SK-N-SH (cell line): Measurements from ENCODE around the gene EIF2D. TPM values are rescaled to one million over a fixed set of nuclear protein-coding genes. Genes with fewer than 3 reads are reported as not detected.
A peak's percentile ranks its signal among the peaks of the same experiment; 100 is the strongest.

ENCODE experiments used
- CTCF ChIA-PET: fragments of 300-600, 350-600 bp; formaldehyde crosslinking; extraction: SDS; loops from one replicate; lab custom pipeline; 2021; lab: Yijun Ruan, JAX
- POLR2A ChIA-PET: fragments of 350-600 bp; sonication (Branson Sonifier 250); formaldehyde crosslinking; extraction: SDS; loops from one replicate; lab custom pipeline; 2020; ENCODE audit warnings: antibody characterized with exemption, inconsistent platforms; lab: Yijun Ruan, JAX
- DNase-seq: peaks from one replicate; pipeline ENCODE4 v3.0.0; 2012
- H2AFZ ChIP-seq: fragments of 200-600 bp; sonication (generic); 2 replicates; pipeline ENCODE4 v1.8.1; 2016; ENCODE audit warnings: antibody characterized with exemption, mild to moderate bottlenecking, low read depth
- H3F3A ChIP-seq: fragments of 200-600 bp; sonication (generic); replicated peaks from 2 replicates; pipeline ENCODE3; 2016; ENCODE audit warnings: antibody characterized with exemption, mild to moderate bottlenecking; ENCODE audit not compliant: insufficient read depth
- H3K27ac ChIP-seq, 2 experiments: fragments of 200-500 bp in 1 of 2; fragments of 200-600 bp in 1 of 2; sonication (Bioruptor generic) in 1 of 2; sonication (generic), shearing (Covaris generic) in 1 of 2; 2 replicates each; pipeline versions ENCODE4 v1.5.1 to v1.6.1; 2014 to 2016; ENCODE audit warnings: low read depth in 2 of 2, inconsistent platforms in 1 of 2, low read length in 1 of 2, mild to moderate bottlenecking in 1 of 2, mixed read lengths in 1 of 2
- H3K27me3 ChIP-seq: fragments of 200-600 bp; sonication (generic), shearing (Covaris generic); 2 replicates; pipeline ENCODE4 v1.6.1; 2016; ENCODE audit warnings: mixed run types; ENCODE audit not compliant: insufficient read depth
- H3K36me3 ChIP-seq, 2 experiments: fragments of 200-500 bp in 1 of 2; fragments of 200-600 bp in 1 of 2; sonication (Bioruptor generic) in 1 of 2; sonication (generic) in 1 of 2; replicated peaks in 1 of 2; 2 replicates each; pipeline versions ENCODE3 to v1.5.1; 2014 to 2016; ENCODE audit warnings: low read length in 1 of 2, mild to moderate bottlenecking in 1 of 2; ENCODE audit not compliant: insufficient read depth in 2 of 2, control insufficient read depth in 1 of 2
- H3K4me1 ChIP-seq, 2 experiments: fragments of 200-500 bp in 1 of 2; fragments of 200-600 bp in 1 of 2; sonication (Bioruptor generic) in 1 of 2; sonication (generic), shearing (Covaris generic) in 1 of 2; 2 replicates each; pipeline versions ENCODE4 v1.5.1 to v1.6.1; 2014 to 2016; ENCODE audit warnings: low read depth in 1 of 2, low read length in 1 of 2, mixed run types in 1 of 2; ENCODE audit not compliant: insufficient read depth in 2 of 2, control insufficient read depth in 1 of 2
- H3K4me2 ChIP-seq: fragments of 200-600 bp; sonication (generic), shearing (Covaris generic); 2 replicates; pipeline ENCODE4 v1.6.1; 2017; ENCODE audit warnings: mixed run types
- H3K4me3 ChIP-seq, 2 experiments: fragments of 200-500 bp in 1 of 2; fragments of 200-600 bp in 1 of 2; sonication (Bioruptor generic) in 1 of 2; sonication (generic), shearing (Covaris generic) in 1 of 2; 2 replicates each; pipeline versions ENCODE4 v1.5.1 to v1.8.1; 2014 to 2016; ENCODE audit warnings: low read depth in 2 of 2, inconsistent platforms in 1 of 2, low read length in 1 of 2, mild to moderate bottlenecking in 1 of 2, mixed read lengths in 1 of 2, moderate library complexity in 1 of 2
- H3K79me2 ChIP-seq: fragments of 200-600 bp; sonication (generic); 2 replicates; pipeline ENCODE4 v1.8.1; 2017; ENCODE audit warnings: mild to moderate bottlenecking; ENCODE audit not compliant: insufficient read depth
- H3K9ac ChIP-seq: fragments of 200-600 bp; sonication (generic); 2 replicates; pipeline ENCODE4 v1.6.1; 2017; ENCODE audit warnings: mixed run types
- H3K9me2 ChIP-seq: fragments of 200-600 bp; sonication (generic); 2 replicates; pipeline ENCODE4 v1.6.1; 2017; ENCODE audit warnings: mixed run types
- H3K9me3 ChIP-seq: fragments of 200-600 bp; sonication (generic); 2 replicates; pipeline ENCODE4 v1.6.1; 2017; ENCODE audit warnings: mixed run types, mild to moderate bottlenecking, moderate library complexity
- H4K20me1 ChIP-seq: fragments of 200-600 bp; sonication (generic); 2 replicates; pipeline ENCODE4 v1.6.1; 2017; ENCODE audit warnings: mild to moderate bottlenecking, mixed run types; ENCODE audit not compliant: insufficient read depth
- EP300 ChIP-seq, 2 experiments: IDR thresholded peaks; 2 replicates each; pipeline versions ENCODE4 v1.4.0 to v1.6.1; 2012; ENCODE audit warnings: borderline replicate concordance in 1 of 2, low read depth in 1 of 2, low read length in 1 of 2
- MAX ChIP-seq: IDR thresholded peaks from 2 replicates; pipeline ENCODE4 v1.4.0; 2012; ENCODE audit warnings: low read depth
- MEF2A ChIP-seq: IDR thresholded peaks from 2 replicates; pipeline ENCODE4 v1.4.0; 2012; ENCODE audit warnings: low read depth, borderline replicate concordance
- MXI1 ChIP-seq: IDR thresholded peaks from 2 replicates; pipeline ENCODE4 v1.6.1; 2012; ENCODE audit warnings: mild to moderate bottlenecking, low read depth, low read length, improper control_type of control experiment
- NRF1 ChIP-seq: IDR thresholded peaks from 2 replicates; pipeline ENCODE4 v1.6.1; 2012; ENCODE audit warnings: low read depth, mild to moderate bottlenecking, low read length
- RCOR1 ChIP-seq: fragments of 150-350 bp; IDR thresholded peaks from 2 replicates; pipeline ENCODE4 v1.6.1; 2017; ENCODE audit warnings: antibody characterized with exemption, low read length
- REST ChIP-seq: IDR thresholded peaks from 2 replicates; pipeline ENCODE4 v1.6.1; 2012; ENCODE audit warnings: mild to moderate bottlenecking, low read depth, low read length, moderate library complexity
- SIN3A ChIP-seq: IDR thresholded peaks from 2 replicates; pipeline ENCODE4 v1.6.1; 2012; ENCODE audit warnings: low read depth, mild to moderate bottlenecking, low read length, moderate library complexity, borderline replicate concordance
- SMC3 ChIP-seq: IDR thresholded peaks from 2 replicates; pipeline ENCODE4 v1.6.1; 2012; ENCODE audit warnings: low read depth, low read length, improper control_type of control experiment
- TEAD4 ChIP-seq: IDR thresholded peaks from 2 replicates; pipeline ENCODE4 v1.4.0; 2012; ENCODE audit warnings: mild to moderate bottlenecking, borderline replicate concordance; ENCODE audit not compliant: insufficient read depth
- USF2 ChIP-seq: fragments of 150-350 bp; IDR thresholded peaks from 2 replicates; pipeline ENCODE4 v1.6.1; 2017; ENCODE audit warnings: antibody characterized with exemption, low read length, low read depth, borderline replicate concordance
- YY1 ChIP-seq: IDR thresholded peaks from 2 replicates; pipeline ENCODE4 v1.4.0; 2012; ENCODE audit warnings: low read depth, mild to moderate bottlenecking
- WGBS: methylation state at CpG from one replicate; pipeline ENCODE4 v1.1.6; 2017; ENCODE audit warnings: low lambda C conversion rate; 5-methylcytosine and 5-hydroxymethylcytosine counted together
- polyA plus RNA-seq, 3 experiments: library from polyadenylated mRNA; depleted of rRNA; stranded (reverse); fragments of >200 nt; gene quantifications; 2 replicates each; pipeline ENCODE4 v1.2.3, GENCODE V29; 2012

EIF2D gene
- polyA plus RNA-seq, 1 of the 3 experiments (the other 2 are of a cell fraction): 59.5 TPM

- POLR2A ChIA-PET: no interaction called here
These were observed 54.4 kb downstream of the EIF2D start for GRCh38 chr1:206557636-206558473.

GRCh38 chr1:206556750-206557635, 55.3 kb downstream of the EIF2D start:
- no peaks in the 10 kb centered on the region for H3K36me3 ChIP-seq
- H3K4me1 ChIP-seq: peaks cover 0 to 10% of the 10 kb centered on the region in 2 experiments; a peak in 2 of 4 replicates
- CTCF ChIA-PET: interaction anchor here (1.0 to 6.8 kb wide), 6 partner anchors 11 to 78 kb away, joined by 4 to 67 read pairs (median 8); partner anchors contain the start of gene EIF2D
- peak overlapping the region; percentile 89 for H2AFZ ChIP-seq
- WGBS: 6% methylated on average over 39 of the region's 67 CpGs
- no peak overlapping the region; the same call in 1 of the 2 replicates for H3K9ac ChIP-seq
- H3K4me3 ChIP-seq: peak overlapping the region; percentile 61 to 69
- no peaks in the 10 kb centered on the region for H3K79me2 ChIP-seq
- H3K4me2 ChIP-seq: peak overlapping the region; percentile 78
- H3F3A ChIP-seq: no peaks in the 10 kb centered on the region
- no peaks in the 10 kb centered on the region for H4K20me1 ChIP-seq
- 0 out of 2 replicates have a peak, but pooled peaks have one; percentile 28 for TF ChIP-seq MAX
- peak in 1 of 2 experiments; percentile 11; a peak in 1 of 4 replicates for TF ChIP-seq EP300 (IDR thresholded peaks at IDR 0.05; ENCODE audit: borderline replicate concordance in 1 of 2, low read depth in 1 of 2, low read length in 1 of 2)
- TF ChIP-seq MXI1: 0 out of 2 replicates have a peak, but pooled peaks have one; percentile 19
- TF ChIP-seq SMC3: no peak
- peak; percentile 85 for TF ChIP-seq REST
- POLR2A ChIA-PET: no interaction called here
- H3K9me2 ChIP-seq: no peaks in the 10 kb centered on the region
- H3K27ac ChIP-seq: no peak overlapping the region
- no peaks in the 10 kb centered on the region for H3K9me3 ChIP-seq
- DNase-seq: peak; percentile 87
- no peaks in the 10 kb centered on the region; the same call in 1 of the 2 replicates for H3K27me3 ChIP-seq

More at GRCh38 chr1:206557636-206558473, 54.4 kb downstream of the EIF2D start:
- no peak overlapping the region for H3K9ac ChIP-seq
- no peaks in the 10 kb centered on the region for H3K36me3 ChIP-seq
- peak; percentile 45 for DNase-seq
- H2AFZ ChIP-seq: peak overlapping the region; percentile 89
- TF ChIP-seq USF2: no peak
- no peak for TF ChIP-seq YY1
- TF ChIP-seq RCOR1: no peak
- TF ChIP-seq SIN3A: no peak
- TF ChIP-seq MEF2A: no peak
- no peak for TF ChIP-seq MXI1
- no peak for TF ChIP-seq TEAD4
- TF ChIP-seq NRF1: no peak
- TF ChIP-seq MAX: no peak
- H3K4me3 ChIP-seq: peak overlapping the region; percentile 61 to 69
- no peaks in the 10 kb centered on the region for H3K79me2 ChIP-seq
- no peaks in the 10 kb centered on the region for H4K20me1 ChIP-seq
- no peaks in the 10 kb centered on the region for H3K9me3 ChIP-seq
- CTCF ChIA-PET: interaction anchor here (1.0 to 6.8 kb wide), 6 partner anchors 12 to 77 kb away, joined by 3 to 67 read pairs (median 6); partner anchors contain the start of gene EIF2D
- peaks cover 0 to 10% of the 10 kb centered on the region in 2 experiments; a peak in 2 of 4 replicates for H3K4me1 ChIP-seq
- 86% methylated on average over 14 of the region's 14 CpGs for WGBS
- no peak overlapping the region for H3K27ac ChIP-seq
- no peaks in the 10 kb centered on the region for H3F3A ChIP-seq
- H3K27me3 ChIP-seq: no peaks in the 10 kb centered on the region; the same call in 1 of the 2 replicates
- H3K9me2 ChIP-seq: no peaks in the 10 kb centered on the region
- peak overlapping the region; percentile 78 for H3K4me2 ChIP-seq
